Lung (tissue), 12 donors: Measurements from ENCODE around the gene ANKRD44. TPM values are rescaled to one million over a fixed set of nuclear protein-coding genes. Genes with fewer than 3 reads are reported as not detected.

ENCODE experiments used
- ATAC-seq: fragments of 200-7000 bp; cut with Tn5 transposase; one replicate; pipeline ENCODE4 v1.9.1; 2020; ENCODE audit warnings: moderate number of reproducible peaks; ENCODE audit not compliant: insufficient read depth, low FRiP score
- DNase-seq, 3 donors: peaks; one replicate each; pipeline ENCODE4 v3.0.0-alpha.2; 2013 to 2017
- H3K27ac ChIP-seq, 2 donors: one replicate each; pipeline ENCODE4 v1.5.1; 2013; ENCODE audit warnings: mild to moderate bottlenecking in 2 of 2, moderate library complexity in 2 of 2, control low read depth in 1 of 2, inconsistent platforms in 1 of 2, low read depth in 1 of 2, low read length in 1 of 2
- H3K27me3 ChIP-seq, 3 donors: one replicate each; pipeline ENCODE4 v1.5.1; 2013; ENCODE audit warnings: low read length in 2 of 3; ENCODE audit not compliant: control insufficient read depth in 3 of 3, insufficient read depth in 3 of 3
- H3K36me3 ChIP-seq, 4 donors: one replicate each; pipeline ENCODE4 v1.5.1; 2013; ENCODE audit warnings: low read length in 4 of 4, mild to moderate bottlenecking in 1 of 4, moderate library complexity in 1 of 4; ENCODE audit not compliant: control insufficient read depth in 4 of 4, insufficient read depth in 4 of 4
- H3K4me1 ChIP-seq, 5 donors: one replicate each; pipeline ENCODE4 v1.5.1; 2013; ENCODE audit warnings: low read length in 5 of 5, mild to moderate bottlenecking in 2 of 5, moderate library complexity in 1 of 5; ENCODE audit not compliant: control insufficient read depth in 5 of 5, insufficient read depth in 5 of 5
- H3K4me3 ChIP-seq: one replicate; pipeline ENCODE4 v1.5.1; 2013; ENCODE audit warnings: mild to moderate bottlenecking, control low read depth, moderate library complexity
- H3K9ac ChIP-seq, 2 donors: one replicate each; pipeline ENCODE4 v1.5.1; 2013; ENCODE audit warnings: low read length in 2 of 2, control low read depth in 1 of 2; ENCODE audit not compliant: insufficient read depth in 1 of 2
- H3K9me3 ChIP-seq, 4 donors: one replicate each; pipeline ENCODE4 v1.5.1; 2013; ENCODE audit warnings: low read length in 3 of 4, mild to moderate bottlenecking in 1 of 4, moderate library complexity in 1 of 4; ENCODE audit not compliant: control insufficient read depth in 4 of 4, insufficient read depth in 3 of 4
- WGBS, 2 donors: extraction: QIAGEN DNeasy Blood & Tissue Kit; methylation state at CpG; one replicate each; pipeline ENCODE4 v1.1.7; 2013; 5-methylcytosine and 5-hydroxymethylcytosine counted together
- polyA plus RNA-seq, 2 donors: library from polyadenylated mRNA; stranded (reverse); fragments of 200-250 nt; gene quantifications; one replicate each; pipeline ENCODE4 v1.2.1, GENCODE V29; 2013
- total RNA-seq, 2 donors: library from RNA; depleted of rRNA in 1 of 2; stranded (reverse); fragments of >200 nt in 1 of 2; gene quantifications; one replicate each; pipeline ENCODE4 v1.2.1, GENCODE V29; 2014 to 2021
- TF ChIP-seq, protein P1 (sequence below): IDR thresholded peaks from 2 replicates; pipeline ENCODE4 v1.5.1; 2012; ENCODE audit warnings: mild to moderate bottlenecking; ENCODE audit errors: control extremely low read depth, extremely low read depth
- donor health status: control.
- donor health status: control.
- donor health status: Bipolar disorder and iron deficiency.
- donor health status: healthy.
- donor health status: DM: yes; HTN: yes; CAD: no.

The ANKRD44 gene
- total and polyA plus RNA-seq, 4 donors = 7.1 to 73.8 (median 20.3) TPM

DNA sequence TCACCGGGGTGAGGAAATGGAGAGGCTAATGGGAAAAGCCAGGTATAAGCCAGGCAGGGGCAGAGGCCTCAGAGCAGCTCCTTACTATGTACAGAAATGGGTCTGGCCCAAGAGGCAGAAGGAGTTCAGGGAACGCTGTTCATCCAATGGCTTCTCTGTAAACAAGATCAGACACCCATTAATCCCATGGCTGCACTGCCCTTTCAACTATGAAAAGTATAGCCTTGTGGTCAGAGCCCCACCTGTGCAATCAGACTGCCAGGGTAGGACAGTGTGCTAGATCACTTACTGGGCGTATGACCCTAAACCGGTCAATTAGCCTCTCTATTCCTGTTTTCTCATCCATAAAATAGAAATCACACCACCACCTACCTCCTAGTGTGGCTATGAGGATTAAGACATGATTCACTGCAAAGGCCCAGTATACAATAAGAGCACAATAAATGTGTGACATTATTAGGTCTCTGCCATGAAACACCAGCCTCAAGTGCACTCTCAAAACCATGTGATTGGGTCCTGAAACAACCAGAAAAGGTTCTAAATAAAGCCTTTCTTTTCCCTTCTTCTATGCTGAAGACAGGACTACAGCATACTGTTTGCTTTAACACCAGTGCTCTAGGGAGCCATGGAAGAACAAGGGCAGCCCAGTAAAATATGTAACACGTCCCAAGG lies 4.4 kb downstream of the ANKRD44 start:
- H3K27ac ChIP-seq = peak overlapping the region in 1 of 2 donors; percentile 80
- H3K27me3 ChIP-seq = no peaks in the 10 kb centered on the region
- DNase-seq (no peak), ATAC-seq (no peak)
- H3K4me1 ChIP-seq = peaks cover 2 to 9% (median 8%) of the 10 kb centered on the region in 5 donors
- 69 to 75% methylated on average over 5 of the region's 5 CpGs for WGBS, 2 donors
- no peak overlapping the region for H3K9ac ChIP-seq
- TF ChIP-seq, protein P1, sequence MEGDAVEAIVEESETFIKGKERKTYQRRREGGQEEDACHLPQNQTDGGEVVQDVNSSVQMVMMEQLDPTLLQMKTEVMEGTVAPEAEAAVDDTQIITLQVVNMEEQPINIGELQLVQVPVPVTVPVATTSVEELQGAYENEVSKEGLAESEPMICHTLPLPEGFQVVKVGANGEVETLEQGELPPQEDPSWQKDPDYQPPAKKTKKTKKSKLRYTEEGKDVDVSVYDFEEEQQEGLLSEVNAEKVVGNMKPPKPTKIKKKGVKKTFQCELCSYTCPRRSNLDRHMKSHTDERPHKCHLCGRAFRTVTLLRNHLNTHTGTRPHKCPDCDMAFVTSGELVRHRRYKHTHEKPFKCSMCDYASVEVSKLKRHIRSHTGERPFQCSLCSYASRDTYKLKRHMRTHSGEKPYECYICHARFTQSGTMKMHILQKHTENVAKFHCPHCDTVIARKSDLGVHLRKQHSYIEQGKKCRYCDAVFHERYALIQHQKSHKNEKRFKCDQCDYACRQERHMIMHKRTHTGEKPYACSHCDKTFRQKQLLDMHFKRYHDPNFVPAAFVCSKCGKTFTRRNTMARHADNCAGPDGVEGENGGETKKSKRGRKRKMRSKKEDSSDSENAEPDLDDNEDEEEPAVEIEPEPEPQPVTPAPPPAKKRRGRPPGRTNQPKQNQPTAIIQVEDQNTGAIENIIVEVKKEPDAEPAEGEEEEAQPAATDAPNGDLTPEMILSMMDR = no peak
- no peaks in the 10 kb centered on the region for H3K9me3 ChIP-seq
- H3K36me3 ChIP-seq = no peaks in the 10 kb centered on the region
- H3K4me3 ChIP-seq = no peak overlapping the region

DNA sequence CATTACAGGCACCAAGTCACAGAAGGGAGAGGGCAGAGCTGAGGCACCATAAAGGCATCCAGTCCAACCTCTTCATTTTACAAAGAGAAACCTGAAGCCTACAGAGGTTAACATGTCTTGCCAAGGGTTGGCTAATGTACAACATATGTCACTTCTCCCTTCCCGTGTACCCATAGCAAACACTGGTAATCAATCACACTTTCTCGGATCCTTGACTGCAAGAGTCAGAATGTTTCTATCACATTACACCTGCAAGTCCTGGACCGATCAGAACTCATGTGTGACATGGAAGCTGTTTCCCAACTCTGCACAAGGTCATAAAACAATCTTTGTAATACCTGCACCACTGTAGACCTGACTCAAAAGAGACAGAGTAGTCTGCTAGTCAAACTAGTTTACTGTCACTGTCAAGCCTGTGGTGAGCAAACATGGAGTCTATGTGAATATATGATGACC lies 6.0 kb downstream of the ANKRD44 start:
- H3K36me3 ChIP-seq = peaks cover 0 to 2% (median 0%) of the 10 kb centered on the region in 4 donors
- no peaks in the 10 kb centered on the region for H3K27me3 ChIP-seq
- no peak overlapping the region for H3K9ac ChIP-seq
- 51 to 70% methylated on average over 3 of the region's 3 CpGs for WGBS, 2 donors
- TF ChIP-seq, protein P1 = no peak
- no peak overlapping the region for H3K27ac ChIP-seq
- no peak for ATAC-seq
- no peaks in the 10 kb centered on the region for H3K9me3 ChIP-seq
- no peak for DNase-seq
- no peak overlapping the region for H3K4me3 ChIP-seq
- peaks cover 0 to 9% (median 5%) of the 10 kb centered on the region in 5 donors for H3K4me1 ChIP-seq

DNA sequence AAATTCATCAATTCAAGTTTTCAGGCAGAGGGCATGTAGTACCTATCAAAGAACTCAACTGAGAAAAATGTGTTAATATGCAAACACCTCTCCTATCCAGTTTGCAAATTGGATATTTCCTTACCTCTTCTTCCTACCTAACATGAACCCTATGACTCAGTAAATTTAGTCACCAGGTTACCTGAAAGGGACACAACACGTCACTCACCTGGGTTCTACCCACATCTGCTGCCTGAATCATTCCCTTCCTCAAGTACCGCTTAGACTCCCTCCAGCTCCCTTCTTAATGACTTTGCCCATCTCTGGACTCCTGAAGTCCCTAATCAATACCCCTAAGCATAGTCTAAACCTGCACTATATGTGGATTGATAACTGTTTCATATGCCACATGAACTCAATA lies 10.4 kb downstream of the ANKRD44 start:
- no peaks in the 10 kb centered on the region for H3K9me3 ChIP-seq
- 66 to 90% methylated on average over 2 of the region's 2 CpGs for WGBS, 2 donors
- H3K27me3 ChIP-seq = no peaks in the 10 kb centered on the region
- DNase-seq (no peak), ATAC-seq (peak; percentile 51)
- H3K4me3 ChIP-seq = no peak overlapping the region
- TF ChIP-seq, protein P1 = no peak
- H3K36me3 ChIP-seq = peaks cover 0 to 2% (median under 1%) of the 10 kb centered on the region in 4 donors
- no peak overlapping the region for H3K9ac ChIP-seq
- H3K4me1 ChIP-seq = peaks cover 0 to 5% (median under 1%) of the 10 kb centered on the region in 5 donors
- H3K27ac ChIP-seq = no peak overlapping the region
